ENCODE measurements around the gene PIGH. TPM values are rescaled to one million over a fixed set of nuclear protein-coding genes. Genes with fewer than 3 reads are reported as not detected.
"Not testable (repeated sequence)": the region's sequence is repeated elsewhere in the genome, so short reads cannot be mapped to it uniquely, and the experiment has no call there.

PIGH gene
- total and polyA plus RNA-seq, 2 donors, result 20.7 to 43.5 TPM

- Histone ChIP-seq H3K27ac (ENCODE audit: low read depth in 1 of 2, low read length in 1 of 2) (no peak overlapping the region), H3K4me1 (ENCODE audit: control insufficient read depth in 2 of 2, insufficient read depth in 2 of 2, low read length in 2 of 2) (no peaks in the 10 kb centered on the region), H3K4me3 (ENCODE audit: low read length in 2 of 2) (no peak overlapping the region), H3K36me3 (ENCODE audit: control insufficient read depth in 2 of 2, insufficient read depth in 2 of 2, low read length in 1 of 2) (no peaks in the 10 kb centered on the region), H3K9me3 (ENCODE audit: control insufficient read depth in 2 of 2, insufficient read depth in 1 of 2, low read length in 1 of 2) (no peaks in the 10 kb centered on the region), H3K27me3 (ENCODE audit: control insufficient read depth in 2 of 2, insufficient read depth in 1 of 2, low read length in 1 of 2) (no peaks in the 10 kb centered on the region)
- no peak for DNase-seq (ENCODE audit: low read depth in 6 of 9, low spot score in 9 of 9)
- 93% methylated on average over 3 of the region's 3 CpGs for WGBS
These were observed 36.4 kb upstream of the PIGH start for GRCh38 chr14:67636361-67636919.

GRCh38 chr14:67633451-67634147 lies 33.5 kb upstream of the PIGH start:
- Histone ChIP-seq H3K9me3 (ENCODE audit: control insufficient read depth in 2 of 2, insufficient read depth in 1 of 2, low read length in 1 of 2) (no peaks in the 10 kb centered on the region), H3K4me1 (ENCODE audit: control insufficient read depth in 2 of 2, insufficient read depth in 2 of 2, low read length in 2 of 2) (no peaks in the 10 kb centered on the region), H3K27me3 (ENCODE audit: control insufficient read depth in 2 of 2, insufficient read depth in 1 of 2, low read length in 1 of 2) (no peaks in the 10 kb centered on the region), H3K36me3 (ENCODE audit: control insufficient read depth in 2 of 2, insufficient read depth in 2 of 2, low read length in 1 of 2) (no peaks in the 10 kb centered on the region), H3K4me3 (ENCODE audit: low read length in 2 of 2) (no peak overlapping the region), H3K27ac (ENCODE audit: low read depth in 1 of 2, low read length in 1 of 2) (no peak overlapping the region)
- DNase-seq (ENCODE audit: low read depth in 6 of 9, low spot score in 9 of 9), result no peak
- 93% methylated on average over 5 of the region's 5 CpGs for WGBS

GRCh38 chr14:67630938-67631337 lies 30.9 kb upstream of the PIGH start:
- WGBS, result 98% methylated on average over 5 of the region's 5 CpGs
- Histone ChIP-seq H3K27me3 (ENCODE audit: control insufficient read depth in 2 of 2, insufficient read depth in 1 of 2, low read length in 1 of 2) (no peaks in the 10 kb centered on the region), H3K4me3 (ENCODE audit: low read length in 2 of 2) (no peak overlapping the region), H3K4me1 (ENCODE audit: control insufficient read depth in 2 of 2, insufficient read depth in 2 of 2, low read length in 2 of 2) (no peaks in the 10 kb centered on the region), H3K27ac (ENCODE audit: low read depth in 1 of 2, low read length in 1 of 2) (no peak overlapping the region), H3K9me3 (ENCODE audit: control insufficient read depth in 2 of 2, insufficient read depth in 1 of 2, low read length in 1 of 2) (no peaks in the 10 kb centered on the region), H3K36me3 (ENCODE audit: control insufficient read depth in 2 of 2, insufficient read depth in 2 of 2, low read length in 1 of 2) (no peaks in the 10 kb centered on the region)
- no peak for DNase-seq (ENCODE audit: low read depth in 6 of 9, low spot score in 9 of 9)

- Histone ChIP-seq H3K4me3 (ENCODE audit: low read length in 2 of 2) (no peak overlapping the region), H3K27ac (ENCODE audit: low read depth in 1 of 2, low read length in 1 of 2) (no peak overlapping the region), H3K36me3 (ENCODE audit: control insufficient read depth in 2 of 2, insufficient read depth in 2 of 2, low read length in 1 of 2) (no peaks in the 10 kb centered on the region), H3K4me1 (ENCODE audit: control insufficient read depth in 2 of 2, insufficient read depth in 2 of 2, low read length in 2 of 2) (no peaks in the 10 kb centered on the region), H3K9me3 (ENCODE audit: control insufficient read depth in 2 of 2, insufficient read depth in 1 of 2, low read length in 1 of 2) (no peaks in the 10 kb centered on the region), H3K27me3 (ENCODE audit: control insufficient read depth in 2 of 2, insufficient read depth in 1 of 2, low read length in 1 of 2) (no peaks in the 10 kb centered on the region)
- DNase-seq (ENCODE audit: low read depth in 6 of 9, low spot score in 9 of 9), result no peak
- 98% methylated on average over 4 of the region's 4 CpGs for WGBS
These were observed 30.1 kb upstream of the PIGH start for GRCh38 chr14:67630186-67630585.

- no peaks in the 10 kb centered on the region for H3K27me3 ChIP-seq (ENCODE audit: control insufficient read depth in 2 of 2, insufficient read depth in 1 of 2, low read length in 1 of 2)
These were observed 27.5 kb upstream of the PIGH start for GRCh38 chr14:67627519-67627918.

GRCh38 chr14:67626131-67626530 lies 26.1 kb upstream of the PIGH start:
- not testable (repeated sequence) for H3K27ac ChIP-seq (ENCODE audit: low read depth in 1 of 2, low read length in 1 of 2); H3K4me3 ChIP-seq (ENCODE audit: low read length in 2 of 2); H3K4me1 ChIP-seq (ENCODE audit: control insufficient read depth in 2 of 2, insufficient read depth in 2 of 2, low read length in 2 of 2); DNase-seq (ENCODE audit: low read depth in 6 of 9, low spot score in 9 of 9); H3K27me3 ChIP-seq (ENCODE audit: control insufficient read depth in 2 of 2, insufficient read depth in 1 of 2, low read length in 1 of 2); H3K36me3 ChIP-seq (ENCODE audit: control insufficient read depth in 2 of 2, insufficient read depth in 2 of 2, low read length in 1 of 2); H3K9me3 ChIP-seq (ENCODE audit: control insufficient read depth in 2 of 2, insufficient read depth in 1 of 2, low read length in 1 of 2)
- 93% methylated on average over 1 of the region's 1 CpG for WGBS

More at GRCh38 chr14:67627519-67627918, 27.5 kb upstream of the PIGH start:
- Histone ChIP-seq H3K27ac (ENCODE audit: low read depth in 1 of 2, low read length in 1 of 2) (no peak overlapping the region), H3K9me3 (ENCODE audit: control insufficient read depth in 2 of 2, insufficient read depth in 1 of 2, low read length in 1 of 2) (no peaks in the 10 kb centered on the region), H3K4me3 (ENCODE audit: low read length in 2 of 2) (no peak overlapping the region), H3K36me3 (ENCODE audit: control insufficient read depth in 2 of 2, insufficient read depth in 2 of 2, low read length in 1 of 2) (no peaks in the 10 kb centered on the region), H3K4me1 (ENCODE audit: control insufficient read depth in 2 of 2, insufficient read depth in 2 of 2, low read length in 2 of 2) (peaks cover 6 to 9% of the 10 kb centered on the region in 2 donors)
- DNase-seq (ENCODE audit: low read depth in 6 of 9, low spot score in 9 of 9), result no peak

- DNase-seq (ENCODE audit: low read depth in 6 of 9, low spot score in 9 of 9), result peak in 5 of 9 donors; percentile 3 to 48 (median 22)
- Histone ChIP-seq H3K4me3 (ENCODE audit: low read length in 2 of 2) (no peak overlapping the region), H3K4me1 (ENCODE audit: control insufficient read depth in 2 of 2, insufficient read depth in 2 of 2, low read length in 2 of 2) (peaks cover 16 to 23% of the 10 kb centered on the region in 2 donors), H3K27me3 (ENCODE audit: control insufficient read depth in 2 of 2, insufficient read depth in 1 of 2, low read length in 1 of 2) (peaks cover 0 to 19% of the 10 kb centered on the region in 2 donors), H3K36me3 (ENCODE audit: control insufficient read depth in 2 of 2, insufficient read depth in 2 of 2, low read length in 1 of 2) (no peaks in the 10 kb centered on the region), H3K27ac (ENCODE audit: low read depth in 1 of 2, low read length in 1 of 2) (peak overlapping the region; percentile 58 to 84), H3K9me3 (ENCODE audit: control insufficient read depth in 2 of 2, insufficient read depth in 1 of 2, low read length in 1 of 2) (no peaks in the 10 kb centered on the region)
- WGBS, result 12% methylated on average over 2 of the region's 2 CpGs
These were observed 23.0 kb upstream of the PIGH start for GRCh38 chr14:67623114-67623513.

- 55% methylated on average over 4 of the region's 4 CpGs for WGBS
- Histone ChIP-seq H3K27ac (ENCODE audit: low read depth in 1 of 2, low read length in 1 of 2) (peak overlapping the region; percentile 58 to 84), H3K27me3 (ENCODE audit: control insufficient read depth in 2 of 2, insufficient read depth in 1 of 2, low read length in 1 of 2) (peaks cover 0 to 19% of the 10 kb centered on the region in 2 donors), H3K4me1 (ENCODE audit: control insufficient read depth in 2 of 2, insufficient read depth in 2 of 2, low read length in 2 of 2) (peaks cover 16 to 23% of the 10 kb centered on the region in 2 donors), H3K9me3 (ENCODE audit: control insufficient read depth in 2 of 2, insufficient read depth in 1 of 2, low read length in 1 of 2) (no peaks in the 10 kb centered on the region), H3K4me3 (ENCODE audit: low read length in 2 of 2) (no peak overlapping the region), H3K36me3 (ENCODE audit: control insufficient read depth in 2 of 2, insufficient read depth in 2 of 2, low read length in 1 of 2) (no peaks in the 10 kb centered on the region)
- peak in 7 of 9 donors; percentile 6 to 59 (median 31) for DNase-seq (ENCODE audit: low read depth in 6 of 9, low spot score in 9 of 9)
These were observed 22.6 kb upstream of the PIGH start for GRCh38 chr14:67622675-67623074.

GRCh38 chr14:67620217-67620785 lies 20.2 kb upstream of the PIGH start:
- Histone ChIP-seq H3K4me1 (ENCODE audit: control insufficient read depth in 2 of 2, insufficient read depth in 2 of 2, low read length in 2 of 2) (peaks cover 16 to 23% of the 10 kb centered on the region in 2 donors), H3K4me3 (ENCODE audit: low read length in 2 of 2) (peak overlapping the region; percentile 64 to 67), H3K36me3 (ENCODE audit: control insufficient read depth in 2 of 2, insufficient read depth in 2 of 2, low read length in 1 of 2) (no peaks in the 10 kb centered on the region), H3K9me3 (ENCODE audit: control insufficient read depth in 2 of 2, insufficient read depth in 1 of 2, low read length in 1 of 2) (no peaks in the 10 kb centered on the region), H3K27ac (ENCODE audit: low read depth in 1 of 2, low read length in 1 of 2) (peak overlapping the region in 1 of 2 donors; percentile 15), H3K27me3 (ENCODE audit: control insufficient read depth in 2 of 2, insufficient read depth in 1 of 2, low read length in 1 of 2) (peaks cover 0 to 19% of the 10 kb centered on the region in 2 donors)
- WGBS, result 16% methylated on average over 19 of the region's 19 CpGs
- peak in 1 of 9 donors; percentile 10 for DNase-seq (ENCODE audit: low read depth in 6 of 9, low spot score in 9 of 9)

All from thymus (tissue), 11 donors.